Uterus (tissue), 4 donors: Measurements from ENCODE around the gene DPP6. TPM values are rescaled to one million over a fixed set of nuclear protein-coding genes. Genes with fewer than 3 reads are reported as not detected.

Source experiments
- DNase-seq, 2 donors: peaks; one replicate each; pipeline ENCODE4 v3.0.0-alpha.2; 2019 to 2020
- H3K27ac ChIP-seq, 2 donors: fragments of 200-600 bp; sonication (generic); 1 replicate in 1 of 2; 2 replicates in 1 of 2; pipeline ENCODE4 v1.5.1; 2016 to 2018
- H3K27me3 ChIP-seq, 2 donors: fragments of 200-600 bp; sonication (generic); one replicate each; pipeline ENCODE4 v1.5.1; 2018 to 2019; ENCODE audit warnings: control low read depth in 1 of 2
- H3K36me3 ChIP-seq, 2 donors: fragments of 200-600 bp; sonication (generic); one replicate each; pipeline ENCODE4 v1.5.1; 2019; ENCODE audit warnings: control low read depth in 1 of 2
- H3K4me1 ChIP-seq, 2 donors: fragments of 200-600 bp; sonication (generic); one replicate each; pipeline ENCODE4 v1.5.1; 2018 to 2019; ENCODE audit warnings: control low read depth in 1 of 2
- H3K4me3 ChIP-seq, 2 donors: fragments of 200-600 bp; sonication (generic); 1 replicate in 1 of 2; 2 replicates in 1 of 2; pipeline ENCODE4 v1.5.1; 2018 to 2019; ENCODE audit warnings: mild to moderate bottlenecking in 1 of 2
- H3K9me3 ChIP-seq, 2 donors: fragments of 200-600 bp; sonication (generic); one replicate each; pipeline ENCODE4 v1.5.1; 2019; ENCODE audit warnings: control low read depth in 1 of 2
- CTCF ChIP-seq, 4 experiments: fragments of 200-600 bp in 2 of 4; fragments of 450-650 bp in 2 of 4; sonication (generic) in 2 of 4; IDR thresholded peaks; one replicate each; pipeline ENCODE4 v1.5.1; 2016 to 2019; ENCODE audit warnings: antibody characterized with exemption in 4 of 4, mild to moderate bottlenecking in 2 of 4, moderate library complexity in 1 of 4
- POLR2A ChIP-seq, 2 donors: fragments of 450-650 bp; IDR thresholded peaks; one replicate each; pipeline ENCODE4 v1.6.1; 2016; ENCODE audit warnings: antibody characterized with exemption in 2 of 2, mild to moderate bottlenecking in 1 of 2, moderate library complexity in 1 of 2
- intact Hi-C: fragments of 100-400 bp; cut with DNase I; formaldehyde crosslinking; loops from one replicate; pipeline ENCODE4 v1.15.1; 2023; ENCODE audit warnings: low total_unique reads
- total RNA-seq, 4 donors: library from RNA; depleted of rRNA in 3 of 4; stranded (reverse); fragments of >200 nt in 3 of 4; gene quantifications; one replicate each; pipeline versions ENCODE4 v1.1.0 to v1.2.4, GENCODE V29; 2014 to 2023
- donor health status: DM: yes; HTN: yes; CAD: no.

Gene DPP6
- total RNA-seq, 4 donors from 2014 or later = 4.1 to 107 (median 42.7) TPM

- no peak overlapping the region for H3K27ac ChIP-seq
- no peak overlapping the region for H3K4me3 ChIP-seq
- H3K4me1 ChIP-seq = no peaks in the 10 kb centered on the region
- TF ChIP-seq POLR2A (IDR thresholded peaks at IDR 0.05) = no peak
- TF ChIP-seq CTCF (IDR thresholded peaks at IDR 0.05) = no peak
- no peaks in the 10 kb centered on the region for H3K36me3 ChIP-seq
- H3K9me3 ChIP-seq = no peaks in the 10 kb centered on the region
- intact Hi-C loops = no loop called here
- H3K27me3 ChIP-seq = no peaks in the 10 kb centered on the region
- no peak for DNase-seq
Observed at GRCh38 chr7:154875297-154875696, 823.1 kb downstream of the DPP6 start.

DNA sequence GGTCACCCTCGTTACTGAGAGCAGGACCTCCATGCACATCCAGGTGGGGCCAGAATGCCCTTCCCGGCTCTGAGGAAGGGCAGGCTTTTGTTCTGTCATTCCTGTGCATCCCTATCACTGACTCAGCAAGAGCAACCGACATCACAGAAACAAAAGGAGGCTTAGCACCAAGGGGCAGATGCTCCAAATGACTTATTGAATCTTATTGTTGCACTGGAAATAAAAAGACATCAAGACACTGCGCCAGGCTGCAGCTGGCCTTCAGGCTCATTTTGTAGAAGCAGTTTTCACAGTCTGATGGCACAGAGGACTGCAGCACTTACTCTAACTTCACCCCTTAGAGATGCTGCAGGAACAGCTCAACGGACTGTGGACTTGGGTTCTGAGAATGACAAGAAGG is 824.3 kb downstream of the DPP6 start:
- Histone ChIP-seq H3K9me3 (no peaks in the 10 kb centered on the region), H3K36me3 (no peaks in the 10 kb centered on the region), H3K27ac (no peak overlapping the region), H3K27me3 (no peaks in the 10 kb centered on the region), H3K4me1 (no peaks in the 10 kb centered on the region), H3K4me3 (no peak overlapping the region)
- DNase-seq = no peak
- intact Hi-C loops = no loop called here
- TF ChIP-seq CTCF (IDR thresholded peaks at IDR 0.05) (no peak), POLR2A (IDR thresholded peaks at IDR 0.05) (no peak)

DNA sequence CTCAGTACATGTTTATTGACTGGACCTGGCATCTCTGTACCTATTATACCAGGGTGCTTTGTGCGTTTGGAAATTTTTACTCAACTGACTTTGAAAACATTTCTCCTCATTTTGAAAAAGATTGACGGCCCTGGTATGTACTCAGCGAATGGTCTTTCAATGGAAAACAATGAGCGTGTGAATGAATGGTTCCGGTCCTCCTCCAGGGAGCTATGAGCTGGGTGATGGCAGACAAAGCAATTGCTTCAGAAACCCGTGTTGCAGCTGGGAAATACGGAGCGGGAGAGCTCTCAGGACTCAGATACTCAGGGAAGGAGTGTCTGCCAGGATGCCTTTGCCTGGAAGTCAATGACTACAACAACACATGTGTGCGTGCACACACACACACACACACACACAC is 824.8 kb downstream of the DPP6 start:
- intact Hi-C loops = no loop called here
- TF ChIP-seq CTCF (IDR thresholded peaks at IDR 0.05) = no peak
- no peak for TF ChIP-seq POLR2A (IDR thresholded peaks at IDR 0.05)

GRCh38 chr7:154879629-154880028 is 827.4 kb downstream of the DPP6 start:
- Histone ChIP-seq H3K4me1 (no peaks in the 10 kb centered on the region), H3K4me3 (no peak overlapping the region), H3K27ac (no peak overlapping the region), H3K27me3 (no peaks in the 10 kb centered on the region), H3K36me3 (no peaks in the 10 kb centered on the region), H3K9me3 (no peaks in the 10 kb centered on the region)
- TF ChIP-seq CTCF (IDR thresholded peaks at IDR 0.05) (no peak), POLR2A (IDR thresholded peaks at IDR 0.05) (no peak)
- no peak for DNase-seq
- intact Hi-C loops = no loop called here

More for the DNA sequence above, 824.8 kb downstream of the DPP6 start:
- Histone ChIP-seq H3K27me3 (no peaks in the 10 kb centered on the region), H3K36me3 (no peaks in the 10 kb centered on the region), H3K4me3 (no peak overlapping the region), H3K27ac (no peak overlapping the region), H3K9me3 (no peaks in the 10 kb centered on the region), H3K4me1 (no peaks in the 10 kb centered on the region)
- DNase-seq = no peak

DNA sequence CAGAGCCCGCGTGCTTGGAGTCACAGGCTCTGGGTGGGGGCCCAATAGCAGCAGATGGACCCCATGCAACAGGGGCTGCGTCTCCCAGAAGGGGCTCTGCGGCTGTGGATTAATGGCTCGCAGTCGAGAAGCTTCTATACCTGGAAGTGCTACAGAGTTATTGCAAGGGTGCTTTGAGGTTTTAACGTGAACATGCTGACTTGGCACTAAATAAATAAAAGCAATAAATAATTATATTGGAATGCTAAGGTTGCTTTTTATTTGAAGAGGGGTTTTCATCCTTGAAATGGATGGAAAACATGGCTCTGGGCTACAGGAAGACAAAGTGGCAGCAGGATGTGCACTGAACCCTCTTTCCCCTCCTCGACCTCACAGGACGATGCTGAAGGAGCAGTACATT is 828.3 kb downstream of the DPP6 start:
- no peak overlapping the region for H3K27ac ChIP-seq
- no peak for DNase-seq
- H3K4me1 ChIP-seq = no peaks in the 10 kb centered on the region
- H3K27me3 ChIP-seq = no peaks in the 10 kb centered on the region
- no peaks in the 10 kb centered on the region for H3K9me3 ChIP-seq
- H3K36me3 ChIP-seq = no peaks in the 10 kb centered on the region
- H3K4me3 ChIP-seq = no peak overlapping the region
- TF ChIP-seq POLR2A (IDR thresholded peaks at IDR 0.05) = no peak
- no peak for TF ChIP-seq CTCF (IDR thresholded peaks at IDR 0.05)
- intact Hi-C loops = no loop called here
